GM12864 (cell line): ENCODE measurements around the gene PTPRM.

ENCODE experiments used
- DNase-seq: peaks from one replicate; pipeline ENCODE4 v3.0.0-alpha.2; 2011; ENCODE audit warnings: low read depth
- H3K4me3 ChIP-seq: 2 replicates; pipeline ENCODE4 v1.5.1; 2011; ENCODE audit warnings: mild to moderate bottlenecking, low read depth, low read length, control low read depth
- TF ChIP-seq, protein P1 (sequence below): IDR thresholded peaks from 2 replicates; pipeline ENCODE4 v1.5.1; 2011; ENCODE audit warnings: low read depth, mild to moderate bottlenecking, moderate library complexity, low read length, control low read depth, inconsistent platforms; ENCODE audit errors: missing control alignments

Gene PTPRM

DNA sequence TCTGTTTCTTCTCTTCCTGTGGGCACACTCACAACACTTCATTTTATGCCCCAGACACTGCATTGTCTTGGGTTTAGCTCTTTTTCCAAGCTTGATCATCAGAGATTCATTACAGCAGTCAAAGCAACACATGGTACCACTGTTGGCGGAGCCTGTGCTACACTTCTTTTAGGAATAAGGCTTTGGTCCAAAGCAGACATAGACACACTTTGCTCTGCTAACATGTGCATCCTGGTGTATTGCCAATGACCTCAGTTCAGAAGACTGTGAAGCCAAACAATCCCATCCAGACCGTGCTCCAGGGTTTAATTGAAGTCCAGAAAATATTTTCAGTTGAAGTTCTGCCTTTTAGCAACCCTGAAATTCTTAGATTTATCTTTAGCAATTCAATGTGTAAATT lies 687.5 kb downstream of the PTPRM start:
- no peak for DNase-seq
- TF ChIP-seq, protein P1, sequence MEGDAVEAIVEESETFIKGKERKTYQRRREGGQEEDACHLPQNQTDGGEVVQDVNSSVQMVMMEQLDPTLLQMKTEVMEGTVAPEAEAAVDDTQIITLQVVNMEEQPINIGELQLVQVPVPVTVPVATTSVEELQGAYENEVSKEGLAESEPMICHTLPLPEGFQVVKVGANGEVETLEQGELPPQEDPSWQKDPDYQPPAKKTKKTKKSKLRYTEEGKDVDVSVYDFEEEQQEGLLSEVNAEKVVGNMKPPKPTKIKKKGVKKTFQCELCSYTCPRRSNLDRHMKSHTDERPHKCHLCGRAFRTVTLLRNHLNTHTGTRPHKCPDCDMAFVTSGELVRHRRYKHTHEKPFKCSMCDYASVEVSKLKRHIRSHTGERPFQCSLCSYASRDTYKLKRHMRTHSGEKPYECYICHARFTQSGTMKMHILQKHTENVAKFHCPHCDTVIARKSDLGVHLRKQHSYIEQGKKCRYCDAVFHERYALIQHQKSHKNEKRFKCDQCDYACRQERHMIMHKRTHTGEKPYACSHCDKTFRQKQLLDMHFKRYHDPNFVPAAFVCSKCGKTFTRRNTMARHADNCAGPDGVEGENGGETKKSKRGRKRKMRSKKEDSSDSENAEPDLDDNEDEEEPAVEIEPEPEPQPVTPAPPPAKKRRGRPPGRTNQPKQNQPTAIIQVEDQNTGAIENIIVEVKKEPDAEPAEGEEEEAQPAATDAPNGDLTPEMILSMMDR = no peak
- H3K4me3 ChIP-seq = no peak overlapping the region

DNA sequence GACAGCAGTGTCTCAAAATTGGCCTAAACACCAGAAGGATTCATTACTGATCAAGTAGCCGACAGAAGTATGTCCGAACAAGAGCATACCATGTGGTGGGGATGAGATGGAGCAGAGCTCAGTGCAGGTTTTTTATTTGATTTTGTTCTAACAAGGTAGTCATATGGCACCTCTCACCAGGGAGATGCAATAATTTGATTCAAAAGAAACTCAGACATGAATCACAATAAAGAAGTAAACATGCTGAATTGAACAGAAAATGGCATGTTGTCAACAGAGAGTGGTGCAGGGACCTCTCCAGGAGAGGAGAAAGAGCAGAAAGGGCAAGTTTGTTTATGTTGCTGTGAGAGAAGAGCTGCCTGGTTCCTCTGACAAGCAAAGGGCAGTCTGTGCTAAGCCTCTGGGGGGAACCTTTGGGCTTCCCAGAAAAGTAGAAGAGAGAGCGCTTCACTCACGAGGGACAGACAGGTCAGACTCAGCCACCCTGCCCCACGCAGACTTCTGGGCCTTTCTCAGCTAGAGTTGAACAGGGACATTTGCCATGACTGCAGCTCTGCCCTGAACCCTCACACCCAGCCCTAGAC lies 690.8 kb downstream of the PTPRM start:
- TF ChIP-seq, protein P1 = no peak
- H3K4me3 ChIP-seq = no peak overlapping the region
- DNase-seq = no peak

DNA sequence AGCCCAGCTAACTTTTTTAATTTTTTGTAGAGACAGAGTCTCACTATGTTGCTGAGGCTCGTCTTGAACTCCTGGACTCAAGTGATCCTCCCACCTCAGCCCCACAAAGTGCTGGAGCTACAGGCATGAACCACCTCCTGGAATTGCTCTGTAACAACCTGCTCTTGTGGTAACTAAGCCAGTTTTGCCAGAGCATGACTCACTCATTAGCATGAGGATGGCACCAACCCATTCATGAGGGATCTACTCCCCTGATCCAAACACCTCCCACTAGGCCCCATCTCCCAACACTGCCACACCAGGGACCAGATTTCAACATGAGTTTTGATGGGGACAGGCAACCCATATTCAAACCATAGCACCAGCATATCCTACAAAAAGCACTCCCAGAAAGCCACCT lies 693.2 kb downstream of the PTPRM start:
- DNase-seq = no peak
- TF ChIP-seq, protein P1 = no peak
- no peak overlapping the region for H3K4me3 ChIP-seq

DNA sequence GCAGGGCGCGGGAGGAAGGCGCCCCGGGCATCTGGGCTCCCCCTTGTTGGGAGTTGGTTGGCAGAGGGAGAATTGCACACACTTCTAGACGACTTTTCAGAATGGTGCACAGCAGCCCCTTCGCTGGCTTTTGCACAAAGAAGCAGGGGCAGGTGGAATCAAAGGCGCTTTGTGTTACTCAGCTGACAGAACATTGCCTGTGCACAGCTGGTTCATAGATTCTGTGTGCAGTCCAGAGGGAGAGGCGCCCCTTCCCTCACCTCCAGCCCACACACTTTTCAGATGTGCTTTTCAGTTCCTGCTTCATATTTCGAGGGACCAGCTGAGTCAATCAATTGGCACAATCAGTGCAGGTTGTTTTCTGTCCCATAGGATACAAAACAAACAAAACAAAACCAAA lies 693.7 kb downstream of the PTPRM start:
- TF ChIP-seq, protein P1 = no peak
- DNase-seq = no peak
- H3K4me3 ChIP-seq = no peak overlapping the region

DNA sequence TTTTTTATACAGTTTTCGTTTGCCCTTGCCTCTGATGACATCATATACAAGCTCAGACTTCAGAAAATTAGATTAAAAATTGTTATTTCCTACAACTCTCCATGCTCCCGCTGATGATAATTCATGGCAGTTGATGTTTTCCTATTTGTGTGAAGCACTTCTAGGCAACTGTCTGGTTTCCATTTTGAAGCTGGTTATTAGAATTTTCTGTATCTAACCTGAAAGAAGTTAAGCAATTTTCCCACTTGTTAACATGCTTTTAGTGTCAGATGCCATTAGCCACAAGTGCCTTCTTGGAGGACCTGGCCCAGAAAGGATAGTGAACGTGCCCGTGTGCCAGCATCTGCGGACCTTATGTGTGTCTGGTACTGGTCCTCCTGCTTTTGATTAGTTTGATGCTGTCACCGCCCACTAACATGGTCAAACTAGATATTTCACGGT lies 694.6 kb downstream of the PTPRM start:
- DNase-seq = no peak
- TF ChIP-seq, protein P1 = no peak

DNA sequence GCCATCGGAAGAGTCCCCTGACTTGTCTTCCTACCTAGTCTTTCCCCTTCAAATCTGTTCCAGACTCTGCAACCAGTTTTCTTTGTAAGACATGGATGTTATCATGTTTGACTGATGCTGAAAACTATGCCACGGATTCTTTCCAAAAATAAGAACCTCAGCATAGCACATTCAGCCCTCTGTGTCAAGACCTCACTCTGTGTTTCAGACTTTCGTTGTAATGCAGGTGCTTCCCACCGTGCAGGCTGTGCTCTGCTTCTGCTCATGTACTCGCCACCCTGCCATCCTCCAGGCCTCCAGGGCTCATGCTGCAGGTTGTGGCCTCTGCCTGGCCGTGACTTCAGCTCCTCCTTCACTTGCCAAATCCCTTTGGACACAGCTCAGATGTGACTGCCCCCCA lies 695.1 kb downstream of the PTPRM start:
- TF ChIP-seq, protein P1 = no peak
- no peak overlapping the region for H3K4me3 ChIP-seq

More for the DNA sequence above, 694.6 kb downstream of the PTPRM start:
- H3K4me3 ChIP-seq = no peak overlapping the region

DNA sequence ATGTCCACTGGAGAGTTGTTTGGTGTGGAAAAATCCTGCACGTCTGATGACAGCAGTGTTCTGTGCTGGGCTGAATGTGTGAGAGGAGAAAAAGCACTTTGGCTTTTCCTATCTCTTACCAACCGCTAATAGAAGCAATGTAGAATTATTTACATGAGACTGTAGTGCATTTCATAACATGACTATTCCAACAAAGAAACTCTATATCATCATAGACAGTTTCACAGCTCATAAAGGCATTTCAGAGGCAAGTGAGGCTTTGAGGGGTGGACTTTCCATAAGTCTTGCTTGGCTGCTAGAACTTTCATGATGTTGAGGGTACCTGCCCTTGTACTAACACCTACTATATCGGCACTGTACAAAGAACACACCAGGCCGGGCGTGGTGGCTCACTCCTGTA lies 697.0 kb downstream of the PTPRM start:
- no peak for DNase-seq
- H3K4me3 ChIP-seq = no peak overlapping the region
- TF ChIP-seq, protein P1 = no peak

More for the DNA sequence above, 695.1 kb downstream of the PTPRM start:
- no peak for DNase-seq
